Activated T-cell treated with anti-CD3 and anti-CD28 coated beads for 48 hours (primary cell): Measurements from ENCODE around the gene BLCAP.
"Not testable (repeated sequence)": the region's sequence is repeated elsewhere in the genome, so short reads cannot be mapped to it uniquely, and the experiment has no call there.

Experiments used
- DNase-seq: peaks from one replicate; pipeline ENCODE4 v3.0.0-alpha.2; 2020; ENCODE audit warnings: low read depth

The BLCAP gene

GRCh38 chr20:37527638-37528445 is at the start of gene BLCAP:
Gene BLCAP (minus strand): TSS chr20:37527876. CDS start chr20:37519174, 8,702 bp downstream.
- DNase-seq: peak; percentile 85

- not testable (repeated sequence) for DNase-seq
Observed at GRCh38 chr20:37577436-37577835, 49.8 kb upstream of the BLCAP start.

GRCh38 chr20:37576911-37577310 is 49.2 kb upstream of the BLCAP start:
- no peak for DNase-seq

GRCh38 chr20:37575884-37576283 is 48.2 kb upstream of the BLCAP start:
- no peak for DNase-seq

- no peak for DNase-seq
Observed at GRCh38 chr20:37574199-37574890, 46.7 kb upstream of the BLCAP start.

- DNase-seq: no peak
Observed at GRCh38 chr20:37573626-37574198, 46.0 kb upstream of the BLCAP start.

- DNase-seq: no peak
Observed at GRCh38 chr20:37571033-37571432, 43.4 kb upstream of the BLCAP start.

GRCh38 chr20:37570419-37570818 is 42.7 kb upstream of the BLCAP start:
- no peak for DNase-seq

- DNase-seq: no peak
Observed at GRCh38 chr20:37567671-37568588, 40.3 kb upstream of the BLCAP start.

- DNase-seq: no peak
Observed at GRCh38 chr20:37567331-37567665, 39.6 kb upstream of the BLCAP start.

- no peak for DNase-seq
Observed at GRCh38 chr20:37566590-37567330, 39.1 kb upstream of the BLCAP start.

- DNase-seq: no peak
Observed at GRCh38 chr20:37565134-37565811, 37.6 kb upstream of the BLCAP start.

- DNase-seq: peak; percentile 50
Observed at GRCh38 chr20:37564388-37565133, 36.9 kb upstream of the BLCAP start.

GRCh38 chr20:37564016-37564387 is 36.3 kb upstream of the BLCAP start:
- DNase-seq: no peak

GRCh38 chr20:37562695-37563480 is 35.2 kb upstream of the BLCAP start:
- DNase-seq: no peak

- DNase-seq: no peak
Observed at GRCh38 chr20:37560629-37561028, 33.0 kb upstream of the BLCAP start.

- no peak for DNase-seq
Observed at GRCh38 chr20:37559312-37560027, 31.8 kb upstream of the BLCAP start.

GRCh38 chr20:37558779-37559178 is 31.1 kb upstream of the BLCAP start:
- DNase-seq: no peak

GRCh38 chr20:37558306-37558705 is 30.6 kb upstream of the BLCAP start:
- no peak for DNase-seq
